Right atrium auricular region (tissue), 2 donors: ENCODE results near the gene CSNK1G3. TPM values are rescaled to one million over a fixed set of nuclear protein-coding genes. Genes with fewer than 3 reads are reported as not detected.
"Not testable (repeated sequence)": the region's sequence is repeated elsewhere in the genome, so short reads cannot be mapped to it uniquely, and the experiment has no call there.

Experiments
- DNase-seq: peaks from one replicate; pipeline ENCODE4 v3.0.0-alpha.2; 2019; ENCODE audit warnings: low spot score
- H3K27ac ChIP-seq, 2 donors: fragments of 200-600 bp; sonication (generic); 1 replicate in 1 of 2; 2 replicates in 1 of 2; pipeline ENCODE4 v1.5.1; 2016 to 2019
- H3K27me3 ChIP-seq, 2 donors: fragments of 200-600 bp; sonication (generic); one replicate each; pipeline versions ENCODE4 v1.5.1 to v1.6.0; 2017 to 2019
- H3K36me3 ChIP-seq: fragments of 200-600 bp; sonication (generic); one replicate; pipeline ENCODE4 v1.5.1; 2016
- H3K4me1 ChIP-seq, 2 donors: fragments of 200-600 bp; sonication (generic); one replicate each; pipeline versions ENCODE4 v1.5.1 to v1.6.0; 2017 to 2019
- H3K4me3 ChIP-seq, 2 donors: fragments of 200-600 bp; sonication (generic); 1 replicate in 1 of 2; 2 replicates in 1 of 2; pipeline ENCODE4 v1.5.1; 2017 to 2019; ENCODE audit warnings: mild to moderate bottlenecking in 1 of 2, moderate library complexity in 1 of 2
- H3K9me3 ChIP-seq, 2 donors: fragments of 200-600 bp; sonication (generic); one replicate each; pipeline ENCODE4 v1.5.1; 2019
- total RNA-seq, 2 donors: library from RNA; depleted of rRNA; stranded (reverse); fragments of >200 nt; gene quantifications; one replicate each; pipeline ENCODE4 v1.1.0, GENCODE V29; 2016
- TF ChIP-seq, protein P1 (sequence below), 2 donors: fragments of 200-600 bp; sonication (generic); IDR thresholded peaks; one replicate each; pipeline ENCODE4 v1.5.1; 2019; ENCODE audit warnings: antibody characterized with exemption in 2 of 2

Gene CSNK1G3
- 10 to 100 TPM; 28.1 to 28.9 TPM for total RNA-seq

DNA sequence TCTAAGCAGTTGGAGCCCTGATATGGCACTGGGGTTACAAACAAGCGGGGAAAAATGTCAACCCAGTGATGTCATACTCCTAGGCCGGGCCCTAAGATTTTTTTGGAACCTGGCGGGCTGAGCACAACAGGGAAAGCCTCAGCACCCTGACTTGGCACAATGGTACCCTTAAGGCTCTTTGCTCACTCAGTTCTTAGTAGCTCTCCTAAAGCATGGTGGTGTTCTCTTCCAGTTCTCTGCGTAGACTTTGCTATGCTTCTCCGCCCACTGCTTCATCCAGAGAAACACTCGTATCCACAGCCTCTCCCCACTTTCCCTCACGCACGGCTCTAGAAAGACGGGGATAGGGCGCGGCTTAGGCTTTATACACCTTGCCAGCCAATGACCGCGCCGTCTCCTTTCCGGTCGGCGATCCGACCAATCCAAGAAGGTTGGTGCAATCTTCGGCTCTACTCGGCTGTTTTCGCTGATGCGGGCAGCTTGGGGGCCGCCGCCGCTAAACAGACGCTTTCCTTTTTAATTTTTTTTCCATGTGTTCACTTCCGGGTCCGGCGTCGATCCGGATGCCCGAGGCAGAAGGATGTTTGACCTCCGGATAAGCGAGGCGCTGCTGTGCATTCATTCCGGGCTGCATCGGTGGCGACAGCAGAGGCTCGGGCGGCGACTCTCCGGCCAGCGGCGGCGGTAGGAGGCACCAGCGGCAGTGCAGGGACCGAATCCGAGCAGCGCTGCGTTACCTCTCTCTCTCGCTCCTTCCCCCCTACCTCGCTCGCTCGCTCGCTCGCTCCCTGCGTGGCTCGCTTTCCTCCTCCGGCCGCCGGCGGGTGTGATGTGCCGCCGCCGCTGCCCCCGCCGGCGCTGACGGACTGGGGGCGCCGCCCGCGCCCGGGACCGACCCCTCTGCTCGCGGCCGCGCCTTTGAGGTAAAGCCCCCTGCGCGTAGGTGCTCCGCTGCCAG is at the start of gene CSNK1G3:
Gene CSNK1G3, plus strand, starts transcription at position 530 of the 958 bp plus-strand sequence. CDS start 33,487 bp downstream, outside the sequence.
- no peaks in the 10 kb centered on the region for H3K36me3 ChIP-seq
- no peaks in the 10 kb centered on the region for H3K27me3 ChIP-seq
- peak within 1 kb of the TSS; percentile 89 to 91 for H3K27ac ChIP-seq
- peak; percentile 99 for DNase-seq
- H3K4me3 ChIP-seq = peak within 1 kb of the TSS; percentile 77 to 93
- TF ChIP-seq, protein P1, sequence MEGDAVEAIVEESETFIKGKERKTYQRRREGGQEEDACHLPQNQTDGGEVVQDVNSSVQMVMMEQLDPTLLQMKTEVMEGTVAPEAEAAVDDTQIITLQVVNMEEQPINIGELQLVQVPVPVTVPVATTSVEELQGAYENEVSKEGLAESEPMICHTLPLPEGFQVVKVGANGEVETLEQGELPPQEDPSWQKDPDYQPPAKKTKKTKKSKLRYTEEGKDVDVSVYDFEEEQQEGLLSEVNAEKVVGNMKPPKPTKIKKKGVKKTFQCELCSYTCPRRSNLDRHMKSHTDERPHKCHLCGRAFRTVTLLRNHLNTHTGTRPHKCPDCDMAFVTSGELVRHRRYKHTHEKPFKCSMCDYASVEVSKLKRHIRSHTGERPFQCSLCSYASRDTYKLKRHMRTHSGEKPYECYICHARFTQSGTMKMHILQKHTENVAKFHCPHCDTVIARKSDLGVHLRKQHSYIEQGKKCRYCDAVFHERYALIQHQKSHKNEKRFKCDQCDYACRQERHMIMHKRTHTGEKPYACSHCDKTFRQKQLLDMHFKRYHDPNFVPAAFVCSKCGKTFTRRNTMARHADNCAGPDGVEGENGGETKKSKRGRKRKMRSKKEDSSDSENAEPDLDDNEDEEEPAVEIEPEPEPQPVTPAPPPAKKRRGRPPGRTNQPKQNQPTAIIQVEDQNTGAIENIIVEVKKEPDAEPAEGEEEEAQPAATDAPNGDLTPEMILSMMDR (IDR thresholded peaks at IDR 0.05) = peak in 1 of 2 donors; percentile 25
- no peaks in the 10 kb centered on the region for H3K9me3 ChIP-seq
- peaks cover 0 to 22% of the 10 kb centered on the region in 2 donors for H3K4me1 ChIP-seq

DNA sequence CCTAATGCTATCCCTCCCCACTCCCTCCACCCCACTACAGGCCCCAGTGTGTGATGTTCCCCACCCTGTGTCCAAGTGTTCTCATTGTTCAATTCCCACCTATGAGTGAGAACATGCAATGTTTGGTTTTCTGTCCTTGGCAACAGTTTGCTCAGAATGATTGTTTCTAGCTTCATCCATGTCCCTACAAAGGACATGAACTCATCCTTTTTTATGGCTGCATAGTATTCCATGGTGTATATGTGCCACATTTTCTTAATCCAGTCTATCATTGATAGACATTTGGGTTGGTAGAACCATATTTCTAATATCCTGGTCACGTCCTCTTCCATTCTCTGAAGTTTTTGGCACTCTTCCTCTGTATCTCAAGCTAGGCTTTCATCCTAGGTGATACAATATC is 45.1 kb upstream of the CSNK1G3 start:
- H3K4me3 ChIP-seq, H3K36me3 ChIP-seq, H3K27me3 ChIP-seq, DNase-seq, H3K9me3 ChIP-seq, H3K27ac ChIP-seq, H3K4me1 ChIP-seq: not testable (repeated sequence)

DNA sequence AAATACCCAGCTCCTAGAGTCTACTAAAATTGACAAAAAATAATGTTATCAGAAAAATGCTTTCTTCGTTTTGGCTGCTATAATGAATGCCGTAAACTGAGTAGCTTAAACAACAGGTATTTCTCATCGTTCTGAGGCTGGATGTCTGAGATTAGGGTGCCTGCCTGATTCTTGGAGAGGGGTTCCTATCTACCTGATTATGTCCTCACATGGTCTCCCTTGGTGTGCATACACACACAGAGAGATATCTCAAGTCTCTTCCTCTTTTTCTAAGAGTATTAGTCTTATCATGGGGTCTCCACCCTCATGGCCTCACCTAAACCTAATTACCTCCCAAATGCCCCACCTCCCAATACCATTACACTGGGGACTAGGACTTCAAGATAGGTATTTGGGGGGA is 40.6 kb upstream of the CSNK1G3 start:
- Histone ChIP-seq H3K27me3 (no peaks in the 10 kb centered on the region), H3K4me1 (no peaks in the 10 kb centered on the region), H3K9me3 (no peaks in the 10 kb centered on the region), H3K27ac (no peak overlapping the region), H3K36me3 (no peaks in the 10 kb centered on the region), H3K4me3 (no peak overlapping the region)
- no peak for DNase-seq
- TF ChIP-seq, protein P1 (IDR thresholded peaks at IDR 0.05) = no peak

DNA sequence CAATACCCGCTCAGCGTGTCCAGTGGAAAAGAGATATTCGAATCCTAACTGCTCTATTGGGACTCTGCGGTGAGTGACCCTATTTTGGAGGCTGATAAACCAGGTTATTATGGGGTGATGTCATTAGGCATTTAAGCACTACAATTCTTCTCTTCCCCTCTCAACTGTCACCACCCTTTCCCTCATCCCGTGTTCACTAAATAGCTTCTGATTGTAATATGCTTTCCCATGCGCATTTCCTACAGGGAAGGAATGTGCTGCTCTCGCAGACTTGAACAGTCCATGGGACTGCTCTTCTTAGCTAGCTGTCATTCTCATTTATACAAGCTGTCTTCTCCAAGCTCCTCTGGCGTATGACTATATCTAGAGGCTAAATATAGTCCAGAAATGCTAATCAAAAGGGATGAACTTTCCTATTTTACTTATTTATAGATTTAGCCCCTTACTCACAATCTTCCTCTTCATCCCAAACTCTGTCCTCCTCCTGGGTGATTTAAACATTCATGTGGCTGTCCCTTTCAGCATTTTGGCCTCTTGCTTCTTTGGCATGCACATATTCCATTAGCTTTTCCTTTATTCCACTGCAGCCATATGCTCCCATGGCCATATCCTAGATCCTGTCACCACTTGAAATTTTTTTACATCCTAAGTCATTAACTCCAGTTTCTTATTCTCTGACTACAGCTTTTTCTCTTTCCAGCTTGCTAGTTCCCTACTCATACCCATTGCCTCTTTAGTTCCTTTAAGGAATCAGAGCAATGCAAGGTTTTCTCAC is 39.6 kb upstream of the CSNK1G3 start:
- Histone ChIP-seq H3K4me3 (no peak overlapping the region), H3K27ac (no peak overlapping the region), H3K9me3 (no peaks in the 10 kb centered on the region), H3K4me1 (no peaks in the 10 kb centered on the region), H3K36me3 (no peaks in the 10 kb centered on the region), H3K27me3 (no peaks in the 10 kb centered on the region)
- no peak for DNase-seq
- TF ChIP-seq, protein P1 (IDR thresholded peaks at IDR 0.05) = no peak

DNA sequence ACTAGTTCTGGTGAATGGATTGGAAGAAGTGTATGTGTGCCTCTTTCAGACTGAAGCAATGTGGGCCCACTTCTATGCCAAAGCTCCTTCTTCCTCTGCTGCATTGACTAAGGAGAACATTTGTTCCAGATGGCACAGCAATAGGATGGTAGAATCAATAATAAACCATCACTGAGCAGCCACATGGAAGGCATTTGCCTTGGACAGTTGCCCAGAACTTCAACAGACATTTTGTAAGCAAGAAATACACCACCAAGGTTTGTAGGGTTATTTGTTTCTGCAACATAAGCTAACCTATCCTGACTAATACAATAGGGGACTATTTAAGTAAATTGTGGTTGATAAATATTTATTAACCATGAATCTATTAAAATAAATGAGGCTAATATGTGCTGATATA is 37.7 kb upstream of the CSNK1G3 start:
- Histone ChIP-seq H3K4me3 (no peak overlapping the region), H3K9me3 (no peaks in the 10 kb centered on the region), H3K27ac (no peak overlapping the region), H3K4me1 (no peaks in the 10 kb centered on the region), H3K27me3 (no peaks in the 10 kb centered on the region), H3K36me3 (no peaks in the 10 kb centered on the region)
- DNase-seq = no peak
- TF ChIP-seq, protein P1 (IDR thresholded peaks at IDR 0.05) = no peak

DNA sequence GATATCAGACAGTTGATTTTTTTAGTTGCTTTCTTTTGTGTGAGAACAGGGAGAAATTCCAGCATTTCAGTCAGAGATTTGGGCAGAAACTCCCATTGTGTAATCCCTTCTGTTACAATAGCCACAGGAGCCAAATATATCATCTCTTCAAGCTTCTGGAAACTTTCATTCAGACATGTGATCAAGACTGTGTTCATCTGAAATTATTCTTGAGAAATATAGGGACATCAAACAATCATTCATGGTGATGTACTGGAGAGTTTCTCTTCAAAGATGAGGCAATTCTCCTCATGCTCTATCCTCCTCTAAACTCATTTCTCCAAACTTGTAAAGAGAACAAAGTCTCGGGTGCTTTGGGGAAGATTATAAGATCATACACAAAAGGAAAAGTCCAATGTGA is 35.2 kb upstream of the CSNK1G3 start:
- no peak overlapping the region for H3K27ac ChIP-seq
- DNase-seq = no peak
- no peaks in the 10 kb centered on the region for H3K27me3 ChIP-seq
- TF ChIP-seq, protein P1 (IDR thresholded peaks at IDR 0.05) = no peak
- H3K9me3 ChIP-seq = no peaks in the 10 kb centered on the region
- H3K36me3 ChIP-seq = no peaks in the 10 kb centered on the region
- H3K4me1 ChIP-seq = no peaks in the 10 kb centered on the region
- H3K4me3 ChIP-seq = no peak overlapping the region
